SIG-M5 treated with dmso at 0.1 percent for 504 hours (cell line): Measurements from ENCODE around the gene COX6B1.
"Not testable (repeated sequence)": the region's sequence is repeated elsewhere in the genome, so short reads cannot be mapped to it uniquely, and the experiment has no call there.

Experiments
- DNase-seq: peaks from one replicate; lab custom pipeline; 2025; ENCODE audit not compliant: unreplicated experiment; lab: John Stamatoyannopoulos, UW

Gene COX6B1

DNA sequence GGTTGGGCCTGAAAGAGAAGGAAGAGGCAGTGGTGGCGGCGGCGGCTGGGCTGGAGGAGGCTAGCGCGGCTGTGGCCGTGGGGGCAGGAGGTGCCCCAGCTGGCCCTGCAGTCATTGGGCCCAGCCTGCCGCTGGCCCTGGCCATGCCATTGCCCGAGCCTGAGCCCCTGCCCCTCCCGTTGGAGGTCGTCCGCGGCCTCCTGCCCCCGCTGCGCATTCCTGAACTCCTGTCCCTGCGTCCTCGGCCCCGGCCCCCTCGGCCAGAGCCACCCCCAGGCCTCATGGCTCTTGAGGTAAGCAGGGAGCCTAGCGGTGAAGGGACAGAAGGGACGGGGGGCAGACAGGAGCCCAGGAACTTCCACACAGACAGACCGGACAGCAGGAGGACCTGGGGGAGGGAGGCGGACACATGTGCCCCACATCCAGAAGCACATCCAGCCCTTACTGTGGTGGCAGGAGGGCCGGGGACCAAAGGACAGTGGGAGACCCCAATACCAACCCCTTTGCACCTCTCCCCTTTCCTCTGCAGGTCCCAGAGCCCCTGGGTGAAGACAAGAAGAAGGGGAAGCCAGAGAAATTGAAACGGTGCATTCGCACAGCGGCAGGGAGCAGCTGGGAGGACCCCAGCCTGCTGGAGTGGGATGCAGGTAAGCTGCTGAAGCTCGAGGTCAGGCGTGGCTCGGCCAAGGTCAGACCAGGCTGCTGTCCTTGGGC, 14.2 kb upstream of the COX6B1 start:
- DNase-seq, result no peak

DNA sequence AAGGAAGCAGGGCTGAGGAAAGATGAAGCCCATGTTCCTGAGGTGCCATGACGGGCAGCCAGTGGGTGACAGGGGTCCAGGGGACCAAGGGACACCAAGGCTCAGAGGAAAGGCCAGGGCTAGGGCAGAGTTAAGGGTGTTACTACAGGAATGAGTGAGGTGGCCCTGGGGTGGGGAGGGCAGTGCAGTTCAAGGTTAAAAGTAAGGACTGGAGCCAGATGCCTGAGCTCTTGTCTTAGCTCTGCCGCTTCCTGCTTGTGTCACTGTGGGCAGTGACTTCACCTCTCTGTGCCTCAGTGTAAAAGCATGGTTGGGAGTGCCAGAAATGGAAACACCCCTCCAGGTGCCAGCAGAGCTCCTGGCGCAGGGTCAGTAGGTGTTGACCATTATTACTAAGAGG, 11.5 kb upstream of the COX6B1 start:
- no peak for DNase-seq

DNA sequence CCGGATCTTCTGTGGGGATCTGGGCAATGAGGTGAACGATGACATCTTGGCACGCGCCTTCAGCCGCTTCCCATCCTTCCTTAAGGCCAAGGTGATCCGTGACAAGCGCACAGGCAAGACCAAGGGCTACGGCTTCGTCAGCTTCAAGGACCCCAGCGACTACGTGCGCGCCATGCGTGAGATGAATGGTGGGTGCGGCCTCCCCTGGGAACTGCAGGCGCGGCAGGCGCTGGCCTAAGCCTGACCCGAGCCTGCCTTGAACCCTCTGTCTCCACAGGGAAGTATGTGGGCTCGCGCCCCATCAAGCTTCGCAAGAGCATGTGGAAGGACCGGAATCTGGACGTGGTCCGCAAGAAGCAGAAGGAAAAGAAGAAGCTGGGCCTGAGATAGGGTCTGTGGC, 11.0 kb upstream of the COX6B1 start:
- no peak for DNase-seq

DNA sequence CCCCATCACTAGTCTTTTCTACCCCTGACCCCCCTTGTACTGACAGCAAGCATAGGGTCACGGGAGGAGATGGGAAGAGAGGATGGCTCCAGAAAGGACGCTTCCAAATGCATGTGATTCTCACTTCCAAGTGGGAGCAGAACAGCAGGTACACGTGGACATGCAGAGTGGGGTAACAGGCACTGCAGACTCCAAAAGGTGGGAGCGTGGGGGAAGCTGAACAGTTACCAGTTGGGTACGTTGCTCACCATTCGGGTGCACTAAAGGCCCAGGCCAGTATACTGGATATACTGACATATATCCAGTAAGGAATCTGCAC, 8.8 kb upstream of the COX6B1 start:
- no peak for DNase-seq

DNA sequence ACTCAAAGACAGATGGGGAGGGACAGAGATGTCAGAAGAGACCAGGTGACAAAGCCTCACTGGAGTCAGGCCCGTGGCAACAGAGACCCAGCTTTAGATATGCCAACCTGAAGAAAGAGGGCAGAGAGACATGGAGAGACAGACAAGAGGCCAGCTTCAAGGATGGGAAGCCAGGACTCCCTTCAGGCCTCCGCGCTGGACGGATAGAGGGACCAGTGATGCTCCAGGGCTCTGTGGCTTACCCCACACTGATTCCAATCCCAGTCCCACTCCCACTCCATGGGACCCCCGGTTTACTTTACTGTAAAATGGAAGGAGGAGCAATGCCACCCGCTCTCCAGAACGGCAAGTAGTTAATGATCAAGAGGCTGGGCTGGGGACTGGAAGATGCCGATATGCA, 8.3 kb upstream of the COX6B1 start:
- DNase-seq, result no peak

DNA sequence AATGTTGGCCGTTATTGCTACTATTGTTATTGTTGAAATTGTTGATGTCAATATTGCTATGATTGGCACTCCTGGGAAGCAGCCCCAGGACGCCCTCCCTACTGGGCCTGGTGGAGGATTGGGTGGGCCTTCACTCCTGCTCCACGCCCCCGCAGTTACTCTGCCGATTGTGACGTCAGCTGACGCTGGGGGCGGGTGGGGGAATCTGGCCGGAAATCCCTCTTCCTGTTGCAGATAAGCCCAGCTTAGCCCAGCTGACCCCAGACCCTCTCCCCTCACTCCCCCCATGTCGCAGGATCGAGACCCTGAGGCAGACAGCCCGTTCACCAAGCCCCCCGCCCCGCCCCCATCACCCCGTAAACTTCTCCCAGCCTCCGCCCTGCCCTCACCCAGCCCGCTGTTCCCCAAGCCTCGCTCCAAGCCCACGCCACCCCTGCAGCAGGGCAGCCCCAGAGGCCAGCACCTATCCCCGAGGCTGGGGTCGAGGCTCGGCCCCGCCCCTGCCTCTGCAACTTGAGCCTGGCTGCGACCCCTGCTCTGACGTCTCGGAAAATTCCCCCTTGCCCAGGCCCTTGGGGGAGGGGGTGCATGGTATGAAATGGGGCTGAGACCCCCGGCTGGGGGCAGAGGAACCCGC, 6.5 kb upstream of the COX6B1 start, which contains the start of gene ETV2:
Gene ETV2, plus strand, starts transcription at position 231 of the 637 bp plus-strand sequence. CDS start 716 bp downstream, outside the sequence.
- DNase-seq, result no peak

DNA sequence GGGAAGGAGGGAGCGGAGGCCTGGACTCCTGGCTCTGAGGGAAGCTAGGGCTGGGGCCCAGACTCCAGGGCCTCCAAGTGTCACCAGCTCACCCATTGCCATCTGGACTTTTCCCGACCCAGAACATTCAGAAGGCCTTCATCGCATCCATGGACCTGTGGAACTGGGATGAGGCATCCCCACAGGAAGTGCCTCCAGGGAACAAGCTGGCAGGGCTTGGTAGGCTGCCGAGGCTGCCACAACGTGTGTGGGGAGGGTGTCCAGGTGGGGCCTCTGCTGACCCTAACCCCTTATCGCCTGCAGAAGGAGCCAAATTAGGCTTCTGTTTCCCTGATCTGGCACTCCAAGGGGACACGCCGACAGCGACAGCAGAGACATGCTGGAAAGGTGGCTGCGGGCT, 5.8 kb upstream of the COX6B1 start:
- DNase-seq, result no peak

DNA sequence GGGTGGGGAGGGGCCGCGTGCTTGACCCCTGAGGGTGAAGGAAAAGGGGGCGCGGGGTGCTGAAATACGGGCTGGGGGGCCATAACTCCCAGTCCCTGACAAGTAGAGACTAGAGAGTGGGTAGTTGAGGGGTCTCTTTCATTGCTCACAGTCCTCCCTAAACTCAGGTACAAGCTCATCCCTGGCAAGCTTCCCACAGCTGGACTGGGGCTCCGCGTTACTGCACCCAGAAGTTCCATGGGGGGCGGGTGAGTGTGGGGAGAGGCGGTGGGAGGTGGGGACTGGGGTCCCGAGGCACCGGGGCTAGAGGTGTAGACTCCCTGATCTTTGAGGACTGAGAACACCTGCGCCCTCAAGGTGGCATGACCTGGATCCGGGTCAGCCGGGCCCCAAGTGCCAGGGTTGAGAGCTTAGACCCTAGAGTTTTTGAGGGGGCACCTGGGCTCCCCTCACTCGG, 5.3 kb upstream of the COX6B1 start:
- no peak for DNase-seq

DNA sequence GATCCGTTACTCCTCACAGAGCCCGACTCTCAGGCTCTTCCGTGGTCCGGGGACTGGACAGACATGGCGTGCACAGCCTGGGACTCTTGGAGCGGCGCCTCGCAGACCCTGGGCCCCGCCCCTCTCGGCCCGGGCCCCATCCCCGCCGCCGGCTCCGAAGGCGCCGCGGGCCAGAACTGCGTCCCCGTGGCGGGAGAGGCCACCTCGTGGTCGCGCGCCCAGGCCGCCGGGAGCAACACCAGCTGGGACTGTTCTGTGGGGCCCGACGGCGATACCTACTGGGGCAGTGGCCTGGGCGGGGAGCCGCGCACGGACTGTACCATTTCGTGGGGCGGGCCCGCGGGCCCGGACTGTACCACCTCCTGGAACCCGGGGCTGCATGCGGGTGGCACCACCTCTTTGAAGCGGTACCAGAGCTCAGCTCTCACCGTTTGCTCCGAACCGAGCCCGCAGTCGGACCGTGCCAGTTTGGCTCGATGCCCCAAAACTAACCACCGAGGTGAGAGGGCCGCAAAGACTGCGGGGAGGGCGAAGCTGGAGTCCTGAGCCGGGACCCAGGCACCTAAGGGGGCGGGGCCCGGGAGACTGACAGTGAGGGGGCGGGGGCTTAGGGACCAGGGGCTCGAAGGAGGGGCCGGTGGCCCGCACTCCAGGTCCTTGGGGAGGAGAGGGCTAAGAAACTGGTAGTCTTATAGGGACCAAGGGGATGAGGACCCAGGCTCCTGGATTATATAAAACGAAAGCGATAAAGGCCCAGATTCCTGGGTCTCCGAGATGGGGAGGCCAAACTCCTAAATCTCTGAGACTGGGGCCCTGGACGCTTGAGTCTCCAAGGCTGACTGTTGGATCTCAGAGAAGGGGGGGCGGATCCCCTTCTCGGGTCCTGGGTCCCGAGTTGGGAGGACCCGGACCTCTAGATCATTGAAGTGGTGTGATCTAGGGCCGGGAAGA, 4.6 kb upstream of the COX6B1 start:
- peak; percentile 67 for DNase-seq

DNA sequence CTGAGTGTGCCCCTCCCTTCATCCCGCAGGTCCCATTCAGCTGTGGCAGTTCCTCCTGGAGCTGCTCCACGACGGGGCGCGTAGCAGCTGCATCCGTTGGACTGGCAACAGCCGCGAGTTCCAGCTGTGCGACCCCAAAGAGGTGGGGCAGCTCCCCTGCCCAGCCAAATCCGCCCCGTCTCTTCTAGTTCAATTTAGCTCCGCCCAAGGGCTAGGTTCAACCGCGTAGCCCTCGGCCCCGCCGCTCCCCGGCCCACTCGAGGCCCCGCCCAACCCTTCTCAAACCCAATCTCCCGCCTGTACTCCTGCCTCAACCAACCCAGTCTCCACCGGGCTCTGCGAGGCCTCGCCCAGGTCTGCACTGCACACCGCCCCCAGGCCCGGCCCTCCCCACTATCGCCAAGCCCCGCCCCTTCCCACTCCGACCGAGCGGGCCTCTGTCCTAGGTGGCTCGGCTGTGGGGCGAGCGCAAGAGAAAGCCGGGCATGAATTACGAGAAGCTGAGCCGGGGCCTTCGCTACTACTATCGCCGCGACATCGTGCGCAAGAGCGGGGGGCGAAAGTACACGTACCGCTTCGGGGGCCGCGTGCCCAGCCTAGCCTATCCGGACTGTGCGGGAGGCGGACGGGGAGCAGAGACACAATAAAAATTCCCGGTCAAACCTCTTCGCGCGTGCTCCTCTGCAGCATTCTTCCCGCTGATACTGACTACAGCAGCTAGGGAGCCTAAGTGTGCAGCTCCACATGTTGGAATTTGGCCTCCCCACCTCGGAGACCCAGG, 3.7 kb upstream of the COX6B1 start:
- DNase-seq, result peak; percentile 97

DNA sequence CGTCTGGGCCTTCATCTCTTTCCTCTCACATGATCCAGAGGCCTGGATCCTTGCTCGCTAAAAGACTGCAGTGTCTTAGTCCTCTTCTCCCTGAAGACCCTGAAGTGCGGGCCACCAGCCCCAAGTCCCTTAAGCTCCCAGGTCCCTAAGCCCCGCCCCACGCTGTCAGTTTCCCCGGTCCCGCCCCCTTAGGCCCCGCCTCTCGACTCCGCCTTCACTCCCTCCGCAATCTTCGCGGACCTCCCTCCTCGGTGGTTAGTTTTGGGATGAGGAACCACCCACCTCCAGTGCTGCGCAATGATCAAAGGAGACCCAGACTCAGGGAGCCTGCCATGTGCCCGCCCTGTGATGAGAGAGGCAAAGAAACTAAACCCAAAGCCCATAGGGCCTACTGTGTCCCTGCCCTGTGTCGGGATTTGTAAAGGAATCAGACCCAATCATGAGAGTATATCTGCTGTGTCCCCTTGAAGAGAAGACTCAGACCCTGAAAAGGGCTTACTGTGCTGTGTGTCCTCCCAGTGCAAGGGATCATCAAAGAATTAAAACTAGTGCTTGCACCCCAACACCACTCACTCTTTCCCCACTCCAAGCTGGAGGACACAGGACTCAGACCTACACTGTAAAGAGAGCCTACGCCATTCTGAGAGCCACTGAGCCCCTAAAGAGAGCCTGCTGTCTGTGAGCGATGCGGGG, 3.0 kb upstream of the COX6B1 start:
- peak; percentile 82 for DNase-seq

DNA sequence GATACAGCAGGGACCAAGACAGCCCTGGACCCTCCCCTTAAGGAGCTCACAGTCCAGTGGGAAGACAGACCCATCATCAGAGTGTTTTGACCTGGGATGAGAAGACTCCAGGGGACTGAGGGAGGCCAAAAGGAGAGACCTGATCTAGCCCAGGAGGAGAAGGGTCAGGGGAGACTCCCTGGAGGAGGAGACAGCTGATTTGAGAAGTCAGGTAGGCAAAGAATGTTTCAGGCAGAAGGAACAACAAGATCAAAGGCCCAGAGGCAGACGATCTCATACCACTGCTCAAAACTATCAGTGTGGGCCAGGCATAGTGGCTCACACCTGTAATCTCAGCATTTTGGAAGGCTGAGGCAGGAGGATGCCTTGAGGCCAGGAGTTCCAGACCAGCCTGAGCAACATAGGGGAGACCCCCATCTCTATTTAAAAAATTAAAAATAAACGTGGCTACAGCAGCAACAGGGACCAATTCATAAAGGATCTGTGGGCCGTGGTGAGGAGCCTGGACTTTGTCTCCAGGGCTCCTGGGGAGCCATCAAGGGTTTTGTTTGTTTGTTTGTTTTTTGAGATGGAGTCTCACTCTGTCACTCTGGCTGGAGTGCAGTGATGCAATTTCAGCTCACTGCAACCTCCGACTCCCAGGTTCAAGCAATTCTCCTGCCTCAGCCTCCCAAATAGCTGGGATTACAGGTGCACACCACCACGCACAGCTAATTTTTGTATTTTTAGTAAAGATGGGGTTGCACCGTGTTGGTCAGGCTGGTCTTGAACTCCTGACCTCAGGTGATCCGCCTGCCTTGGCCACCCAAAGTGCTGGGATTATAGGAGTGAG, 2.2 kb upstream of the COX6B1 start:
- no peak for DNase-seq

DNA sequence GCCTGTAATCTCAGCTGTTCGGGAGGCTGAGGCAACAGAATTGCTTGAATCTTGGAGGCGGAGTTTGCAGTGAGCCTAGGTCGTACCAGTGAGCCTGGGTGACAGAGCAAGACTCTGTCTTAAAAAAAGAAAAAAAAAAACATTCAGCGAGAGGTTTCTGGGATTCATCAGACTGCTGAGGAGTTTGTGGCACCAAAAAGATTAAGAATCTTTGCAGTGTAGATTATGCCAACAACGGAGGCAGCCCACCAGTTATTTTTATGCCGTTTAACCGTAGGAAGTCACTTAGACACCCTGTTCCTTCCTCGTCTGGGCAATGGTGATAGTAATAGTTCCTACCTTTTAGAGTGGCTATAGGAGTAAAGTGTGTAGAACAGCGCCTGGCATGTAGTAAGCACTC, 2.5 kb downstream of the COX6B1 start:
- no peak for DNase-seq

DNA sequence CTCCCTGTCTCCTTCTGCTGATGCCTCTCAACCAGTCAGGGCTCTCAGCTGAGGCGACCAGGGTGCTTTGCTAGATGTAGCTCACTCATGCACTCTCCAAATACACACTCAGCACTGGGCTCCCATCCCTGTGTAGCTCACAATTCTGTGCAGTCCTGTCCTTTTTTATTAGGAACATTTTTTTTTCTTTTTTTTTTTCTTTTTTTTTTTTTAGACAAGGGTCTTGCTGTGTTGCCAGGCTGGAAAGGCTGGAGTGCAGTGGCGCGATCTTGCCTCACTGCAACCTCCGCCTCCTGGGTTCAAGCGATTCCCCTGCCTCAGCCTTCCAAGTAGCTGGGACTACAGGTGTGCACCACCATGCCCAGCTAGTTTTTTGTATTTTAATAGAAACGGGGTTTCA, 6.7 kb downstream of the COX6B1 start:
- DNase-seq, result not testable (repeated sequence)

DNA sequence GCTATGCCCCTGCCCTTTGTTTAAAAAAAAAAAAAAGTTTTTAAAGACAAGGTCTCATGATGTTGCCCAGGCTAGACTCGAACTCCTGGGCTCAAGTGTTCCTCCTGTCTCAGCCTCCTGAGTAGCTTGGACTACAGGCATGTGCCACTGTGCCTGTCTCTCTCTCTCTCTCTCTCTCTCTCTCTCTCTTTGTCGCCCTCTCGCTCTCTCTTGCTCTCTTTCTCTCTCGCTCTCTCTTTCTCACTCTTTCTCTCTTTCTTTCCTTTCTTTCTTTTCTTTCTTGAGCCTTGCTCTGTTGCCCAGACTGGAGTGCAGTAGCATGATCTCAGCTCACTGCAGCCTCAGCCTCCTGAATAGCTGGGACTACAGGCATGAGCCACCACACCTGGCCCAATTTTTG, 7.5 kb downstream of the COX6B1 start:
- no peak for DNase-seq

DNA sequence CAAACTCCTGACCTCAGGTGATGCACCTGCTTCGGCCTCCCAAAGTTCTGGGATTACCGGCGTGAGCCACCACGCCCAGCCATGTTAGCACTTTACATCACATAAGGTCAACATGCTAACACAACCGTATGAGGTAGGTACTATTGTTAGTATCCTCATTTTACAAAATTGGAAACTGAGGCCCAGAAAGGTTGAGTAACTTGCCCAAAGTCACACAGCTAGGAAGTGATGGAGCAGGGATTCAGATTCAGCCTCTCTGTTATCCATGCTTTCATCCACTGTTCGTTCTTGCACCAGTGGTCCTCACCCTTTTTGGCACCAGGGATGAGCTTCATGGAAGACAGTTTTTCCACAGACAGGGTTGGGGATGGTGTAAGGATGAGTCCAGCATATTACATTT, 8.6 kb downstream of the COX6B1 start:
- no peak for DNase-seq

DNA sequence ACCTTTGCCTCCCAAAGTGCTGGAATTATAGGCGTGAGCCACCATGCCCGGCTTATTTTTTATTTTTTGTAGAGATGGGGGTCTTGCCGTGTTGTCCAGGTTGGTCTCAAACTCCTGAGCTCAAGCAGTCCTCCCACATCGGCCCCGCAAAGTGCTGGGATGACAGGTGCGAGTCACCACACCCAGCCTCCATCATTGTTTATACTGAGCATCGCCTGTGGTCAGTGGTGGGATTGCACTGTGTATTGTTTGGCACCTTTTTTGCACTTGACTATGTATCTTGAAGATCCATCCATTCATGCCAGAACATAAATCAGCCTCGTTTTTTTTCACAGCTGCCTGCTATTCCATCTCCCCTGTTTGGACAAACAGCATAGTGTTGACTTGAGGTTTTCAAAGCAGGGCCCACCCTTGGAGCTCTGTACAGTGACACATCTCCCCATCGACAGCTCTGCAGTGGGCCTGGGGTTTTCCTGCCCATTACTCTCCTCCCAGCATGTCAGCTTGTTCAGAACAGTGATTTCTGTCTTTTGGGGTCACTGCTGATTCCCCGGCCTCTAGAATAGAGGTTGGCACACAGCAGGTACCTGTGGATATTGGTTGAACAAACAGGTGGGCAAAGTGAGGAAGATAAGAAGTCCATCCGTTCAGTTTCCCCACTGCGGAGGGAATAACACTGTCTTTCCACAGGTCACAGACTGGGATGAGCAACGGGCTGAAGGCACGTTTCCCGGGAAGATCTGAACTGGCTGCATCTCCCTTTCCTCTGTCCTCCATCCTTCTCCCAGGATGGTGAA, 10.0 kb downstream of the COX6B1 start:
- DNase-seq, result no peak

DNA sequence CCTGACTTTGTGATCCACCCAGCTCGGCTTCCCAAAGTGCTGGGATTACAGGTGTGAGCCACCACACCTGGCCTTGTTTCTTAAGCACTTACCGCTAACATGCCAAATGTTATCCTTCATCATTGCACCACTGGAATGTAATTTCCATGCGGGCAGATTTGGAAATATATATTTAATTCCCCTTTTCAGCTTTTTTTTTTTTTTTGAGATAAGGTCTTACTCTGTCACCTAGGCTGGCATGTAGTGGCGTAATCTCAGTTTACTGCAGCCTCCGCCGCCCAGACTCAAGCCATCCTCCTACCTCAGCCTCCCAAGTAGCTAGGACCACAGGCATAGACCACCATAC, 13.8 kb downstream of the COX6B1 start:
- DNase-seq, result no peak

DNA sequence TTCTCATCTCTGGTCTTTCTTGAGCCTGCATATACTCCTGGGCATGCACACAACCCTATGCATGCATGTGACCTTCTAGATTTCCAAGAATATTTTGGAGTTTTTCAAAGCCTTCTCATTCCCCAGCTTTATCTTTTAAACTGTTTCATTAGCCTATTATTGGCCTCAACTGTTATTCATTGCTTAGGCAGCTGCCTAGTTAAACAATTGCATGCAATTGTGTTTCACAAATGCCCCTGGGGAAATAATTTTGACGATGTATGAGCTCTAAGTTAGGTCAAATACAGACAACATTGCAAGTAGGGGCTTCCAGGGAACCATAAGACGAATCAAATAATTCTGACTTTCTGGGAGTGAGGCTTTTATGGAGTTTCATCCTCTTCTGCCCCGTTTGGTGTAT, 15.9 kb downstream of the COX6B1 start:
- DNase-seq, result no peak
